Stimulated activated CD8-positive, alpha-beta memory T cell treated with anti-CD3 and anti-CD28 coated beads, Interleukin-12 subunit alpha, Interleukin-12 subunit beta, amount 100 ng/mL, for 24 hours (primary cell): ENCODE results near the gene GLI1.
"Not testable (repeated sequence)": the region's sequence is repeated elsewhere in the genome, so short reads cannot be mapped to it uniquely, and the experiment has no call there.

Source experiments
- DNase-seq: peaks from one replicate; pipeline ENCODE4 v3.0.0-alpha.2; 2020; ENCODE audit errors: extremely low read depth

GLI1 gene

GRCh38 chr12:57476162-57476992, 16.8 kb downstream of the GLI1 start:
- no peak for DNase-seq

GRCh38 chr12:57476993-57477709, 17.6 kb downstream of the GLI1 start:
- no peak for DNase-seq

- no peak for DNase-seq
These were observed 18.4 kb downstream of the GLI1 start for GRCh38 chr12:57477710-57478681.

GRCh38 chr12:57479043-57479375, 19.4 kb downstream of the GLI1 start:
- no peak for DNase-seq

- DNase-seq, result no peak
These were observed 20.0 kb downstream of the GLI1 start, which contains the start of gene ARHGAP9 for GRCh38 chr12:57479376-57480115. Gene ARHGAP9 (minus strand): TSS chr12:57479866. CDS start chr12:57479406, 460 bp downstream.

GRCh38 chr12:57481671-57482070, 22.1 kb downstream of the GLI1 start:
- DNase-seq, result no peak

- no peak for DNase-seq
These were observed 23.9 kb downstream of the GLI1 start for GRCh38 chr12:57483466-57483865.

GRCh38 chr12:57485695-57486094, 26.1 kb downstream of the GLI1 start:
- DNase-seq, result no peak

- no peak for DNase-seq
These were observed 27.5 kb downstream of the GLI1 start for GRCh38 chr12:57487055-57487596.

GRCh38 chr12:57487597-57488401, 28.2 kb downstream of the GLI1 start, which contains the start of gene MARS1:
Gene MARS1 (plus strand): TSS chr12:57488068. CDS start chr12:57488091, 23 bp downstream.
- DNase-seq, result peak; percentile 83

- no peak for DNase-seq
These were observed 29.0 kb downstream of the GLI1 start for GRCh38 chr12:57488402-57489156.

GRCh38 chr12:57489157-57489641, 29.6 kb downstream of the GLI1 start:
- no peak for DNase-seq

GRCh38 chr12:57490126-57490525, 30.5 kb downstream of the GLI1 start:
- no peak for DNase-seq

GRCh38 chr12:57491393-57492280, 32.1 kb downstream of the GLI1 start:
- DNase-seq, result no peak

- DNase-seq, result not testable (repeated sequence)
These were observed 35.6 kb downstream of the GLI1 start for GRCh38 chr12:57495051-57495701.

- DNase-seq, result no peak
These were observed 37.2 kb downstream of the GLI1 start for GRCh38 chr12:57496822-57497221.
